ENCODE results near the gene GRHL1. TPM values are rescaled to one million over a fixed set of nuclear protein-coding genes. Genes with fewer than 3 reads are reported as not detected.

The GRHL1 gene
- total and polyA plus RNA-seq, 9 of the 15 experiments (the other 6 are each of a cell fraction or from before 2014, with no cell fraction given): 1.7 to 6.1 (median 4.7) TPM

DNA sequence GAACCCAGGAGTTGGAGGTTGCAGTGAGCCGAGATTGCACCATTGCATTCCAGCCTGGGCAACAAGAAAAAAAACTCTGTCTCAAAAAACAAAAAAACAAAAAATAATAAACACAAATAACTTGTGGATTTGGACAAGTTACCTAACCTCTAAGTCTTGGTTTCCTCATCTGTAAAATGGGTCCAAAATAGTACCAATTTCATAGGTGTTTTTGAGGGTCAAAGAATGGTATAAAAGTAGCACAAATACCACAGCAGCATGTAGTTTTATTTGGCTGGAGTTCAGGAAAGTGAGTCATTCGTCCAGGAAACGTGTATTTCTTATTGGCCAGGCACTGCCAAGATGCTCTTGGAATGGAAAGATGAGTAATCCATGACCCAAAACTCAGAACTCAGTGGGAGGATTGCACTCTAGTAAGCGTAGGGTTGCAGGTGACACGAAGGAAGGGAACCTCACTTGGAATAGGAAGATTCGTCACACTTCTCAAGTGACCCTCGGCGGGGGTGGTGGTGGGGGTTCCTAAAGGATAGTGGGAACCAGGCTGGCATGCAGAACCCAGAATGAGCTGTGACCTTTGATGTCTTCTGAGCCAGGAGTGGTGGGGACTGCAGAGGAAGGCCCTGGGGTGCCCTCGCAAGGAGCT lies 24.4 kb downstream of the GRHL1 start (continued):
- TF ChIP-seq, protein P1, sequence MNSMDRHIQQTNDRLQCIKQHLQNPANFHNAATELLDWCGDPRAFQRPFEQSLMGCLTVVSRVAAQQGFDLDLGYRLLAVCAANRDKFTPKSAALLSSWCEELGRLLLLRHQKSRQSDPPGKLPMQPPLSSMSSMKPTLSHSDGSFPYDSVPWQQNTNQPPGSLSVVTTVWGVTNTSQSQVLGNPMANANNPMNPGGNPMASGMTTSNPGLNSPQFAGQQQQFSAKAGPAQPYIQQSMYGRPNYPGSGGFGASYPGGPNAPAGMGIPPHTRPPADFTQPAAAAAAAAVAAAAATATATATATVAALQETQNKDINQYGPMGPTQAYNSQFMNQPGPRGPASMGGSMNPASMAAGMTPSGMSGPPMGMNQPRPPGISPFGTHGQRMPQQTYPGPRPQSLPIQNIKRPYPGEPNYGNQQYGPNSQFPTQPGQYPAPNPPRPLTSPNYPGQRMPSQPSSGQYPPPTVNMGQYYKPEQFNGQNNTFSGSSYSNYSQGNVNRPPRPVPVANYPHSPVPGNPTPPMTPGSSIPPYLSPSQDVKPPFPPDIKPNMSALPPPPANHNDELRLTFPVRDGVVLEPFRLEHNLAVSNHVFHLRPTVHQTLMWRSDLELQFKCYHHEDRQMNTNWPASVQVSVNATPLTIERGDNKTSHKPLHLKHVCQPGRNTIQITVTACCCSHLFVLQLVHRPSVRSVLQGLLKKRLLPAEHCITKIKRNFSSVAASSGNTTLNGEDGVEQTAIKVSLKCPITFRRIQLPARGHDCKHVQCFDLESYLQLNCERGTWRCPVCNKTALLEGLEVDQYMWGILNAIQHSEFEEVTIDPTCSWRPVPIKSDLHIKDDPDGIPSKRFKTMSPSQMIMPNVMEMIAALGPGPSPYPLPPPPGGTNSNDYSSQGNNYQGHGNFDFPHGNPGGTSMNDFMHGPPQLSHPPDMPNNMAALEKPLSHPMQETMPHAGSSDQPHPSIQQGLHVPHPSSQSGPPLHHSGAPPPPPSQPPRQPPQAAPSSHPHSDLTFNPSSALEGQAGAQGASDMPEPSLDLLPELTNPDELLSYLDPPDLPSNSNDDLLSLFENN (IDR thresholded peaks at IDR 0.05; ENCODE audit: low read depth in 2 of 2, low read length in 2 of 2): no peak
- TF ChIP-seq BHLHE40 (IDR thresholded peaks at IDR 0.05; ENCODE audit: low read length): peak; percentile 28; the same call in 1 of the 2 replicates
- peak; percentile 9 to 26; a peak in 1 of 4 replicates for TF ChIP-seq KDM1A (IDR thresholded peaks at IDR 0.05)
- TF ChIP-seq, protein P2, sequence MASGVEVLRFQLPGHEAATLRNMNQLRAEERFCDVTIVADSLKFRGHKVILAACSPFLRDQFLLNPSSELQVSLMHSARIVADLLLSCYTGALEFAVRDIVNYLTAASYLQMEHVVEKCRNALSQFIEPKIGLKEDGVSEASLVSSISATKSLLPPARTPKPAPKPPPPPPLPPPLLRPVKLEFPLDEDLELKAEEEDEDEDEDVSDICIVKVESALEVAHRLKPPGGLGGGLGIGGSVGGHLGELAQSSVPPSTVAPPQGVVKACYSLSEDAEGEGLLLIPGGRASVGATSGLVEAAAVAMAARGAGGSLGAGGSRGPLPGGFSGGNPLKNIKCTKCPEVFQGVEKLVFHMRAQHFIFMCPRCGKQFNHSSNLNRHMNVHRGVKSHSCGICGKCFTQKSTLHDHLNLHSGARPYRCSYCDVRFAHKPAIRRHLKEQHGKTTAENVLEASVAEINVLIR (CRISPR knock-in tag; IDR thresholded peaks at IDR 0.05): no peak
- TF ChIP-seq HOXB6 (CRISPR knock-in tag; IDR thresholded peaks at IDR 0.05; ENCODE audit: borderline replicate concordance): no peak
- no peak for TF ChIP-seq NFYB (IDR thresholded peaks at IDR 0.05; ENCODE audit: extremely low read depth, insufficient read length)
- no peak for TF ChIP-seq C11orf30 (IDR thresholded peaks at IDR 0.05; ENCODE audit: low read depth)
- no peak for TF ChIP-seq ZC3H8 (IDR thresholded peaks at IDR 0.05)
- no peak for TF ChIP-seq MAFG (tag; conservative IDR thresholded peaks at IDR 0.05)
- no peak for TF ChIP-seq NR2F6 (CRISPR knock-in tag; IDR thresholded peaks at IDR 0.05)
- TF ChIP-seq ZFX (CRISPR knock-in tag; IDR thresholded peaks at IDR 0.05): no peak
- TF ChIP-seq JUNB (CRISPR knock-in tag; conservative IDR thresholded peaks at IDR 0.05): no peak
- no peak for TF ChIP-seq ATF1 (CRISPR knock-in tag; IDR thresholded peaks at IDR 0.05)
- TF ChIP-seq ATF1 (tag; IDR thresholded peaks at IDR 0.05): no peak
- TF ChIP-seq KAT2B (IDR thresholded peaks at IDR 0.05; ENCODE audit: low read depth, low read length): no peak
- TF ChIP-seq, protein P3, sequence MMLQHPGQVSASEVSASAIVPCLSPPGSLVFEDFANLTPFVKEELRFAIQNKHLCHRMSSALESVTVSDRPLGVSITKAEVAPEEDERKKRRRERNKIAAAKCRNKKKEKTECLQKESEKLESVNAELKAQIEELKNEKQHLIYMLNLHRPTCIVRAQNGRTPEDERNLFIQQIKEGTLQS (IDR thresholded peaks at IDR 0.05): peak; percentile 93
- TF ChIP-seq, protein P3 (CRISPR knock-in tag; conservative IDR thresholded peaks at IDR 0.05): no peak
- no peak for TF ChIP-seq ATF7 (IDR thresholded peaks at IDR 0.05)
- TF ChIP-seq BRF1 (IDR thresholded peaks at IDR 0.05; ENCODE audit: borderline replicate concordance, extremely low read depth, insufficient read length): no peak
- TF ChIP-seq ZNF212 (CRISPR knock-in tag; IDR thresholded peaks at IDR 0.05): no peak
- peak; percentile 84; the same call in 1 of the 2 replicates for TF ChIP-seq JUND (IDR thresholded peaks at IDR 0.05; ENCODE audit: borderline replicate concordance, low read depth, low read length)
- peak; percentile 63; the same call in 1 of the 3 replicates for TF ChIP-seq JUND (tag; IDR thresholded peaks at IDR 0.05; ENCODE audit: borderline replicate concordance, low read depth, low read length)
- no peak for TF ChIP-seq NR3C1 (CRISPR knock-in tag; IDR thresholded peaks at IDR 0.05)
- peak; percentile 91 for TF ChIP-seq FOSL1 (tag; conservative IDR thresholded peaks at IDR 0.05)
- TF ChIP-seq, protein P4, sequence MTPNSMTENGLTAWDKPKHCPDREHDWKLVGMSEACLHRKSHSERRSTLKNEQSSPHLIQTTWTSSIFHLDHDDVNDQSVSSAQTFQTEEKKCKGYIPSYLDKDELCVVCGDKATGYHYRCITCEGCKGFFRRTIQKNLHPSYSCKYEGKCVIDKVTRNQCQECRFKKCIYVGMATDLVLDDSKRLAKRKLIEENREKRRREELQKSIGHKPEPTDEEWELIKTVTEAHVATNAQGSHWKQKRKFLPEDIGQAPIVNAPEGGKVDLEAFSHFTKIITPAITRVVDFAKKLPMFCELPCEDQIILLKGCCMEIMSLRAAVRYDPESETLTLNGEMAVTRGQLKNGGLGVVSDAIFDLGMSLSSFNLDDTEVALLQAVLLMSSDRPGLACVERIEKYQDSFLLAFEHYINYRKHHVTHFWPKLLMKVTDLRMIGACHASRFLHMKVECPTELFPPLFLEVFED (CRISPR knock-in tag; conservative IDR thresholded peaks at IDR 0.05): no peak

Measured in K562 (cell line).